GM12875 (cell line): Measurements from ENCODE around the gene NPDC1.

Experiments
- H3K4me3 ChIP-seq: one replicate; pipeline ENCODE4 v1.5.1; 2011; ENCODE audit warnings: low read depth, low read length, control low read depth
- CTCF ChIP-seq: IDR thresholded peaks from 2 replicates; pipeline ENCODE4 v1.5.1; 2011; ENCODE audit warnings: low read depth, mild to moderate bottlenecking, control low read depth, inconsistent platforms, low read length, moderate library complexity, borderline replicate concordance; ENCODE audit not compliant: insufficient read depth

Gene NPDC1

DNA sequence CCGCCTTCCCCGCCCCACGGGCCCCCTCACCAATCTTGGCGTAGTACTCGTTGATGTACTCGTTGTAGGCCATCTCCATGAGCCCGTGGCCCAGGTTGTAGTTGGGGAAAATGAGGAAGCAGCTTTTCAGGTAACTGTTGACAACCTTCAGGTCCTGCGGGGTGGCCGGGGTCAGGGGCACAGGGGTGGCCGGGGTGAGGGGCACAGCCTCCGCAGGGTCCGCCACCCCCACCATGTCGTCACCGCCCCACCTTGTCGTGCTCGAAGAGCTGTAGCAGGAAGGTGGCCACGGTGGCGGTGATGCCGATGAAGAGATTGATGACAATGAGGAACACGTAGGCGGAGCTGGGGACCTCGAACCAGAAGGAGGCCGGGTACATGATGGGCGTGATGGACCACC, 34.8 kb downstream of the NPDC1 start:
- TF ChIP-seq CTCF, result no peak

DNA sequence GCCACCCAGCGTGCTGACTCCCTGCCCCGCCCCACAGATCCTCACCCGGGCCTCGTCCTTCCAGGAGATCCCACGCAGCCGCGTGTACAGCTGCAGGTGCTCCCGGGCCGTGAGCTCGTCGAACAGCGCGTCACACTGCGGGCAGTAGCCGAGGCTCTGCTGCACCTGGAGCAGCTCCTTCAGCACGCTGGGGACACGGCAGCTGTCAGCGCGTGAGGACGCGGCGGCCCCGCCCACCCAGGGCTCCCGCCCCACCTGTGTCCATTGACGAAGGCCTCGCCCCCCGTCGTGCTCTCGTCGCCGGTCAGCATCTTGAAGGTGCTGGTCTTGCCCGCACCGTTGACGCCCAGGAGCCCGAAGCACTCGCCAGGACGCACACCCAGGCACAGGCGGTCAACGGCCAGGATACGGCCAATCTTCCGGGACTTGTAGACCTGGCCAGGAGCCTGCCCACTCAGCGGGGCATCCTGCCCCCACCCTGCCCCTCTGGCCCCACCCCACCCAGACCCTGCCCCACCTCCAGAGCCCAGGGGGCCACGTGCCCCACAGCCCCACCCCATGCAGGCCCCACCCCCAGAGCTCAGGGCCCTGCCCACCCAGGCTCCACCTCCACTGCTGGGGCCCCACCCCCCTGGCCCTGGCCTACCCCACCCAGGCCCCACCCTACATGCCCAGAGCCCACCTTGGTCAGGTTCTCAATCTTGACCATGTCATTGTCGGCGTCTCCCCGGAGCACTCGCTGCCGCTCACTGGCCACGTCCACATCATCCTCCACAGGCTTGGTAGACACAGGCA, 35.8 kb downstream of the NPDC1 start:
- H3K4me3 ChIP-seq, result no peak overlapping the region

More for the DNA sequence above, 34.8 kb downstream of the NPDC1 start:
- no peak overlapping the region for H3K4me3 ChIP-seq

GRCh38 chr9:137009217-137009616, 36.8 kb downstream of the NPDC1 start:
- H3K4me3 ChIP-seq, result no peak overlapping the region
- TF ChIP-seq CTCF, result no peak

More for the DNA sequence above, 35.8 kb downstream of the NPDC1 start:
- TF ChIP-seq CTCF, result no peak

DNA sequence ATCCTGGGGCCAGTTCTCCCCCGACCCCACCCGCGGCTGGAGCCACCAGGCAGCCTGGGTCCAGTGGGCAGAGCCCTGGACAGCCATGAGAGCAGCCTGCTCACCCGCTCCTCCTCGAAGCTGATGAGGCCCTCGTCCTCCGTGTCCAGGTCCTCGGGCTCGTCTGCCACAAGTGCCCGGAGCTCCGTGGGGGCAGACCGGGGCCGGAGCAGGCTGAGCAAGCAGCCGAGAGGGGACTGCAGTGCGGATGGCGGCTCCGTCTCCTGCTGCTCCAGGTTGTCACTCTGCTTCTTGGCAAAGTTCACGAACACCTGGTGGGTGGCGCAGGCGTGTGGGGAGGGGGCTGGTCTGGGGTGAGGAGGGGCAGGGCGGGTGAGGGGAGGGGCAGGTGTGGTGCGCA, 37.7 kb downstream of the NPDC1 start:
- H3K4me3 ChIP-seq, result no peak overlapping the region
- TF ChIP-seq CTCF, result no peak

DNA sequence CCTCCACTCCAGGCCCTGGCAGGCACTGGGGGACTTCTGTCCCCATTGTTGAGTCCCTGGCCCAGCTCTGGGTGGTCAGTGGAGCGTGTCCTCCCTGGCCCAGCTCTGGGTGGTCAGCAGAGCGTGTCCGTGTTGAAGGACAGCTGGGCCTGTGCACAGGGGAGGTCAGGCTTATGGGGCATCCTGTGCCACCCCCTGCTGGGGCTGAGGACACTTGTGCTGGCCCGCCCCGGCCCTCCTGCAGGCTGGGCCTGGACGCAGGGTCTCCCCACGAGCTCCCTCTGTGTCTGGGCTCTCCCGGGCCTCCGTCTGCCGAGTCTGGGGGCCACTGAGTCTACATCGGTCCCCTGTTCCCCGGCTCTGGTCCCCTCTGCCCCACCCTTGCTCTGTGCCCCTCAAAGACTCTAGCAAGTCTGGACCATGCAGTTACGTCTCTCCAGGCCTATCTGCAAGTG, 38.1 kb downstream of the NPDC1 start:
- H3K4me3 ChIP-seq, result no peak overlapping the region
- no peak for TF ChIP-seq CTCF

DNA sequence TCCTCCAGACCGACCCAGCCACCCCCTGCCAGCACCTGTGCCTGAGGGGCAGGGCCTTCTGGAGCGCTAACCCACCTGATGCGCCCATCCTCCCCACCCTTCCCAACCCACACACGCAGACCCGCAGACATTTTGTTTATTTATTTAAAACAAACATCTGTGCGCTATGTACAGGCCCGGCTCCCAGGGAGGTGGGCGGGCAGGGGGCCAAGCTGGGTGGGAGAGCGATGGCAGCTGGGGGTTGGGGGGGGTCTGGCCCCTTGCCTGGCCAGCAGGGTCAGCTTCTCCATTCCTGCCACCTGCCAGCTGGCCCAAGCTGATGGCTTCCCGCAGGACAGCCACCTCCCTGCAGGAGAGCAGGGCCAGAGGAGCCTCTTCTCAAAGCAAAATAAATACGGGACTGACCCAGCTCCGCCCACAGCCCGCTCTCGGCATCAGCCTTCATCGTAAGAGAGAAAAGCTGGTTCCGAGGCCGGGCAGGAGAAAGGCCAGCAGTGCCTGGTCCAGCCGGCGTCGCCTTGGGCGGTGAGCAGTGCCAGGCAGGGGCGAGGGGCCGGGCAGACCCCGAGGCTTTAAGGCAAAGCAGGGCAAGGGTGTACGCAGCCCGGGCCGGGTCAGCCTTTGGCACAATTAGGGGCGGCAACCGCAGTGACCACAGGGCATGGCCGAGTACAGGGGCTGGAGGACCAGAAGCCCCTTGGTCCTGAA, 38.7 kb downstream of the NPDC1 start:
- TF ChIP-seq CTCF, result no peak
- H3K4me3 ChIP-seq, result no peak overlapping the region
